Osteoblast (primary cell): ENCODE measurements around the gene ANKLE2. TPM values are rescaled to one million over a fixed set of nuclear protein-coding genes. Genes with fewer than 3 reads are reported as not detected.

ENCODE experiments used
- DNase-seq: peaks from one replicate; pipeline ENCODE4 v3.0.0; 2011; ENCODE audit warnings: low spot score, mixed read lengths; ENCODE audit not compliant: insufficient read length; ENCODE audit errors: missing footprints
- H2AFZ ChIP-seq: 2 replicates; pipeline ENCODE4 v1.6.0; 2011; ENCODE audit warnings: mild to moderate bottlenecking, low read length
- H3K27ac ChIP-seq: 2 replicates; pipeline ENCODE4 v1.5.1; 2011; ENCODE audit warnings: mild to moderate bottlenecking, low read depth, low read length, moderate library complexity
- H3K27me3 ChIP-seq: 2 replicates; pipeline ENCODE4 v1.6.0; 2012; ENCODE audit warnings: mild to moderate bottlenecking, control low read depth, inconsistent platforms, low read length, moderate library complexity; ENCODE audit not compliant: insufficient read depth
- H3K36me3 ChIP-seq: 2 replicates; pipeline ENCODE4 v1.5.1; 2011; ENCODE audit warnings: mild to moderate bottlenecking, low read length, control low read depth, moderate library complexity; ENCODE audit not compliant: insufficient read depth
- H3K4me1 ChIP-seq: 2 replicates; pipeline ENCODE4 v1.5.1; 2011; ENCODE audit warnings: mild to moderate bottlenecking, low read length, control low read depth, moderate library complexity; ENCODE audit not compliant: insufficient read depth
- H3K4me2 ChIP-seq: 2 replicates; pipeline ENCODE4 v1.6.0; 2011; ENCODE audit warnings: mild to moderate bottlenecking, low read length; ENCODE audit not compliant: insufficient read depth
- H3K4me3 ChIP-seq: fragments of 200-600 bp; sonication (generic); 3 replicates; pipeline ENCODE4 v1.5.1; 2012; ENCODE audit warnings: mild to moderate bottlenecking, low read length, inconsistent platforms; ENCODE audit not compliant: insufficient read depth
- H3K79me2 ChIP-seq: 2 replicates; pipeline ENCODE4 v1.6.0; 2012; ENCODE audit warnings: mild to moderate bottlenecking, low read length, control low read depth, inconsistent platforms; ENCODE audit not compliant: insufficient read depth
- H3K9me3 ChIP-seq: 2 replicates; pipeline ENCODE4 v1.5.1; 2011; ENCODE audit warnings: low read depth, low read length, control low read depth
- H4K20me1 ChIP-seq: 2 replicates; pipeline ENCODE4 v1.6.0; 2012; ENCODE audit warnings: mild to moderate bottlenecking, low read length, control low read depth; ENCODE audit not compliant: insufficient read depth
- total RNA-seq: library from RNA; depleted of rRNA; stranded (reverse); fragments of >200 nt; gene quantifications from 2 replicates; pipeline ENCODE4 v1.2.3, GENCODE V29; 2012
- TF ChIP-seq, protein P1 (sequence below): IDR thresholded peaks from 2 replicates; pipeline ENCODE4 v1.5.1; 2011; ENCODE audit warnings: mild to moderate bottlenecking, low read depth, low read length, moderate library complexity; ENCODE audit errors: extremely low read depth

The ANKLE2 gene
- total RNA-seq, 1 donor = 86.1 TPM

DNA sequence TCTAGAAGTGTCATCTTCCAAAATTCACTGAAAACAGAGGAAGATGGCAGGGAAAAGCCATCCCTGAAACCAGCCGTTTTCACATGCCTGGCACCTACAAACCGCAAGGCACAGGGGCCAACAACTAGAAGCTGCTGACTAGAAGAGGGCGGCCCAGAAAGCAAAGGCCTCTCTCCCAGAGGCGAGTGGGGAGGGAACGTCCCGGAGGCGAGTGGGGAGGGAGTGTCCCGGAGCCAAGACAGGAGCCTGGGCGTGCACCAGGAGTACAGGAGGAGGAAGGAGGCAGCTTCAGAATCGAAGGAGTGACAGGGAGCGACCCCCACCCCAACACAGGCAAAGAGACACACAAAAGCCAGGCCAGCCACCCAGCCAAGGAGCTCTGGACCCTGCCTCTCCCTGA is 21.0 kb downstream of the ANKLE2 start:
- Histone ChIP-seq H3K79me2 (peaks cover 69% of the 10 kb centered on the region), H3K27me3 (no peaks in the 10 kb centered on the region), H4K20me1 (peaks cover 49% of the 10 kb centered on the region), H3K4me2 (no peak overlapping the region), H2AFZ (no peak overlapping the region), H3K36me3 (peaks cover 87% of the 10 kb centered on the region), H3K4me1 (no peaks in the 10 kb centered on the region), H3K4me3 (no peak overlapping the region), H3K27ac (no peak overlapping the region), H3K9me3 (no peaks in the 10 kb centered on the region)
- DNase-seq = peak; percentile 35
- TF ChIP-seq, protein P1, sequence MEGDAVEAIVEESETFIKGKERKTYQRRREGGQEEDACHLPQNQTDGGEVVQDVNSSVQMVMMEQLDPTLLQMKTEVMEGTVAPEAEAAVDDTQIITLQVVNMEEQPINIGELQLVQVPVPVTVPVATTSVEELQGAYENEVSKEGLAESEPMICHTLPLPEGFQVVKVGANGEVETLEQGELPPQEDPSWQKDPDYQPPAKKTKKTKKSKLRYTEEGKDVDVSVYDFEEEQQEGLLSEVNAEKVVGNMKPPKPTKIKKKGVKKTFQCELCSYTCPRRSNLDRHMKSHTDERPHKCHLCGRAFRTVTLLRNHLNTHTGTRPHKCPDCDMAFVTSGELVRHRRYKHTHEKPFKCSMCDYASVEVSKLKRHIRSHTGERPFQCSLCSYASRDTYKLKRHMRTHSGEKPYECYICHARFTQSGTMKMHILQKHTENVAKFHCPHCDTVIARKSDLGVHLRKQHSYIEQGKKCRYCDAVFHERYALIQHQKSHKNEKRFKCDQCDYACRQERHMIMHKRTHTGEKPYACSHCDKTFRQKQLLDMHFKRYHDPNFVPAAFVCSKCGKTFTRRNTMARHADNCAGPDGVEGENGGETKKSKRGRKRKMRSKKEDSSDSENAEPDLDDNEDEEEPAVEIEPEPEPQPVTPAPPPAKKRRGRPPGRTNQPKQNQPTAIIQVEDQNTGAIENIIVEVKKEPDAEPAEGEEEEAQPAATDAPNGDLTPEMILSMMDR = no peak

DNA sequence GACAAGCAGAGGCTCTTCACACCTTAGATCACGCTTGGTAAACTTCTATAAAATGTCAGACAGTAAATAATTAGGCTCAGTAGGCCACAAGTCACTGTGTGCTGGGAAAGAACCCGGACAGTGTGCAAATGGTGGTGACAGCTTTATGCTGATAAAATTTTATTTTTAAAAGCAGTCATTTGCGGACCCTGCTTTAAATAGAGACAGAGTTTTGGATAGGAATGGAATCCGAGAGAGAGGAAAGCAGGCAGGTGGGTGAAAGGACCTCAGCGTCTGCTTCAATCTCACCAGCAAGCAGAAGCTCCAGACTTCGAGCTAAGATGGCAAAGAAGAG is 21.4 kb downstream of the ANKLE2 start:
- no peak overlapping the region for H3K27ac ChIP-seq
- H3K36me3 ChIP-seq = peaks cover 87% of the 10 kb centered on the region
- TF ChIP-seq, protein P1 = no peak
- H3K4me2 ChIP-seq = no peak overlapping the region
- no peaks in the 10 kb centered on the region for H3K4me1 ChIP-seq
- peaks cover 45% of the 10 kb centered on the region for H4K20me1 ChIP-seq
- no peak overlapping the region for H2AFZ ChIP-seq
- no peak for DNase-seq
- H3K27me3 ChIP-seq = no peaks in the 10 kb centered on the region
- H3K4me3 ChIP-seq = no peak overlapping the region
- peaks cover 68% of the 10 kb centered on the region for H3K79me2 ChIP-seq
- no peaks in the 10 kb centered on the region for H3K9me3 ChIP-seq

DNA sequence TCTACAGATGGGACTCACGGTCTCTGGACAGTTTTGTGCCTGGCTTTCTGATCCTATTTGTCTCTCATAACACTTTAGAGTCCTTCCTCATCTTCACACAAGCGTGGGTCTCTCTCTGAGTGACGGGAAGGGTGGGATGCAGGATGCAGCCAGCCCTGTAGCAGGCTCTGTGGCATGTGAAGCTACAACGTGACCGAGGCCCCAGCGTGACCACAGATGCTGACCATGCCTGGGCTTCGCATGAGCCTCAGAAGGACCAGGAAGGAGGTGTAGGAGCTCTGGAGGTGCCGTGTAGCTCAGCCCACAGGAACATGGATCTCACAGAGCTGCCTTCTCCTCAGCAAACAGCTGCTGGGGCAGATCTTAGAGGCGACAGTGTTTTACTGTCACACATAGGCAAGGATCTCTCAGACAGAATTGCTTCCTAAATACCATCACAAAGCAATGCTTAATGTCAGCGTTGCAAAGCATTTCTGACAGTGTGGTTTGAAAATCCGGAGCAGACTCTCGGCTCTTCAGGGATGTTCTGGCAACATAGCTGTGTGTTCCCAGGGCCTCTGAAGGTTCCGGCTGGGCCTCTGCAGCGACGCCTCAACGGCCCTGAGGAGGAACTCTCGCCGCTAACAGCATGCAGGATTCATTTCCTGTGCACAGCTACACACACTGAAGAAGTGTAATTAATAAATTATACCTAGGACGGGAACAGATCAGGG is 21.9 kb downstream of the ANKLE2 start:
- TF ChIP-seq, protein P1 = no peak
- DNase-seq = peak; percentile 69
- no peak overlapping the region for H3K4me3 ChIP-seq
- peaks cover 88% of the 10 kb centered on the region for H3K36me3 ChIP-seq
- H2AFZ ChIP-seq = no peak overlapping the region
- H4K20me1 ChIP-seq = peaks cover 40% of the 10 kb centered on the region
- H3K4me2 ChIP-seq = no peak overlapping the region
- peaks cover 65% of the 10 kb centered on the region for H3K79me2 ChIP-seq
- no peaks in the 10 kb centered on the region for H3K27me3 ChIP-seq
- H3K27ac ChIP-seq = no peak overlapping the region
- no peaks in the 10 kb centered on the region for H3K4me1 ChIP-seq
- H3K9me3 ChIP-seq = no peaks in the 10 kb centered on the region

DNA sequence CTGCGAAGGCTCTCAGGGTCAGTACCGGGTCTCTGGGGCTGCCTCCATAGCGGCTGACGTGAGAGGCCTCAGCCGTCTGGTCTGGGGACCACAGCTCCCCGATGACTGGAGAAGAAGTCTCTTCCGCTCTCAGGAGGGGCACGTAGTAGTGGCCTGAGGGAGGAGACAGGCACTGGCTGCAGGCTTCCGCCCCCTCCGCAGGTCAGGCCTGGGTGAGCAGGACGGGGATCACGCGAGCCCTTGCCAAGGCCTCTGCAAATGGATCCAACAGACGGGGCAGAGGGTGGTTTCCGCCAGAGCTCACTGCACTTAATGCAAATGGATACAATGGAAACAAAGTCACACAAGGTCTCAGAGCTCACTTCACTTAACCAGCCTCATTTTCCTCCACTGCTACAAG is 24.7 kb downstream of the ANKLE2 start:
- Histone ChIP-seq H3K27me3 (no peaks in the 10 kb centered on the region), H3K9me3 (no peaks in the 10 kb centered on the region), H2AFZ (no peak overlapping the region), H3K27ac (no peak overlapping the region), H4K20me1 (peaks cover 21% of the 10 kb centered on the region), H3K4me3 (no peak overlapping the region), H3K36me3 (peaks cover 92% of the 10 kb centered on the region), H3K4me2 (no peak overlapping the region), H3K79me2 (peaks cover 39% of the 10 kb centered on the region), H3K4me1 (no peaks in the 10 kb centered on the region)
- TF ChIP-seq, protein P1 = no peak
- DNase-seq = peak; percentile 43
